Keratinocyte (primary cell): ENCODE data around the gene PGLYRP1. TPM values are rescaled to one million over a fixed set of nuclear protein-coding genes. Genes with fewer than 3 reads are reported as not detected.

Experiments
- DNase-seq: peaks from one replicate; pipeline ENCODE4 v3.0.0-alpha.2; 2011; ENCODE audit warnings: low read depth, missing footprints, low spot score
- FAIRE-seq: peaks from 2 replicates; lab custom pipeline; 2011; peaks lifted over from hg19 to GRCh38; lab: Jason Lieb, UNC
- H2AFZ ChIP-seq: 2 replicates; pipeline ENCODE4 v1.6.0; 2012; ENCODE audit warnings: low read length, control low read depth, inconsistent platforms; ENCODE audit not compliant: control insufficient read depth
- H3K27ac ChIP-seq: 2 replicates; pipeline ENCODE4 v1.5.1; 2011; ENCODE audit warnings: low read length; ENCODE audit not compliant: control insufficient read depth, insufficient read depth
- H3K27me3 ChIP-seq: 3 replicates; pipeline ENCODE4 v1.6.0; 2011; ENCODE audit warnings: low read length; ENCODE audit not compliant: control insufficient read depth, insufficient read depth; ENCODE audit errors: extremely low read depth
- H3K36me3 ChIP-seq, 2 experiments: 2 replicates in 1 of 2; 3 replicates in 1 of 2; pipeline ENCODE4 v1.5.1; 2011; ENCODE audit warnings: low read length in 2 of 2, mild to moderate bottlenecking in 1 of 2; ENCODE audit not compliant: control insufficient read depth in 2 of 2, insufficient read depth in 2 of 2; ENCODE audit errors: extremely low read depth in 1 of 2
- H3K4me1 ChIP-seq: 3 replicates; pipeline ENCODE4 v1.5.1; 2011; ENCODE audit warnings: low read length; ENCODE audit not compliant: control insufficient read depth, insufficient read depth; ENCODE audit errors: extremely low read depth
- H3K4me2 ChIP-seq: 3 replicates; pipeline ENCODE4 v1.6.0; 2011; ENCODE audit warnings: low read depth, low read length; ENCODE audit not compliant: control insufficient read depth, insufficient read depth; ENCODE audit errors: extremely low read depth
- H3K4me3 ChIP-seq, 3 experiments: fragments of 200-600 bp in 1 of 3; sonication (generic) in 1 of 3; 2 replicates in 2 of 3; 3 replicates in 1 of 3; pipeline ENCODE4 v1.5.1; 2011 to 2016; ENCODE audit warnings: low read length in 3 of 3, mild to moderate bottlenecking in 3 of 3, control low read depth in 2 of 3, inconsistent platforms in 1 of 3, low read depth in 1 of 3, mixed read lengths in 1 of 3, mixed run types in 1 of 3, moderate library complexity in 1 of 3; ENCODE audit not compliant: control insufficient read depth in 2 of 3, insufficient read depth in 2 of 3; ENCODE audit errors: extremely low read depth in 1 of 3
- H3K79me2 ChIP-seq: 2 replicates; pipeline ENCODE4 v1.6.0; 2012; ENCODE audit warnings: low read length; ENCODE audit not compliant: control insufficient read depth, insufficient read depth
- H3K9ac ChIP-seq: 3 replicates; pipeline ENCODE4 v1.6.0; 2011; ENCODE audit warnings: low read length; ENCODE audit not compliant: control insufficient read depth, insufficient read depth; ENCODE audit errors: extremely low read depth
- H3K9me1 ChIP-seq: 3 replicates; pipeline ENCODE4 v1.6.0; 2011; ENCODE audit warnings: low read length; ENCODE audit not compliant: control insufficient read depth, insufficient read depth; ENCODE audit errors: extremely low read depth
- H3K9me3 ChIP-seq: 2 replicates; pipeline ENCODE4 v1.5.1; 2012; ENCODE audit warnings: low read depth, low read length; ENCODE audit not compliant: control insufficient read depth
- H4K20me1 ChIP-seq: 3 replicates; pipeline ENCODE4 v1.6.0; 2011; ENCODE audit warnings: low read length; ENCODE audit not compliant: control insufficient read depth, insufficient read depth; ENCODE audit errors: extremely low read depth
- CTCF ChIP-seq, 3 experiments: IDR thresholded peaks in 1 of 3; conservative IDR thresholded peaks in 1 of 3; optimal IDR thresholded peaks in 1 of 3; 2 replicates in 2 of 3; 3 replicates in 1 of 3; pipeline versions ENCODE3 to v1.5.1; 2011; ENCODE audit warnings: low read length in 3 of 3, mild to moderate bottlenecking in 3 of 3, moderate library complexity in 2 of 3, control low read depth in 1 of 3, inconsistent platforms in 1 of 3; ENCODE audit not compliant: insufficient read depth in 2 of 3; ENCODE audit errors: extremely low read depth in 1 of 3
- EZH2 ChIP-seq: IDR thresholded peaks from one replicate; pipeline ENCODE4 v1.6.1; 2012; ENCODE audit warnings: inconsistent platforms, mild to moderate bottlenecking, low read length, moderate library complexity
- dilution Hi-C: fragments of 300-500 bp; cut with MboI; formaldehyde crosslinking; loops from one replicate; pipeline ENCODE4 v1.7.0; 2020; ENCODE audit warnings: low sequenced_read_pairs; ENCODE audit not compliant: extremely low pct_ligation_motif_present
- polyA plus RNA-seq, 5 experiments: library from polyadenylated mRNA; depleted of rRNA in 3 of 5; stranded (reverse) in 3 of 5; stranded (forward) in 1 of 5; unstranded in 1 of 5; fragments of >200 nt; gene quantifications; 1 replicate in 1 of 5; 2 replicates in 3 of 5; 3 replicates in 1 of 5; pipeline versions ENCODE4 v1.2.1 to v1.2.3, GENCODE V29; 2011 to 2012; ENCODE audit warnings: missing spikeins in 2 of 5, low read depth in 1 of 5, low replicate concordance in 1 of 5

Gene PGLYRP1
- polyA plus RNA-seq, 1 donor (not counting 4 experiments of a cell fraction or from before 2014, with no cell fraction given), result not detected

- H3K79me2 ChIP-seq, result no peaks in the 10 kb centered on the region
- FAIRE-seq (no peak), DNase-seq (no peak)
- H4K20me1 ChIP-seq, result no peaks in the 10 kb centered on the region
- peaks cover 14% of the 10 kb centered on the region for H3K4me1 ChIP-seq
- TF ChIP-seq CTCF (optimal IDR thresholded peaks at IDR 0.05 in 1 of 3, IDR thresholded peaks at IDR 0.05 in 1 of 3, conservative IDR thresholded peaks at IDR 0.05 in 1 of 3; ENCODE audit: extremely low read depth in 1 of 3, insufficient read depth in 2 of 3, low read length in 3 of 3) (no peak), EZH2 (no peak)
- H3K4me2 ChIP-seq, result no peak overlapping the region
- no peak overlapping the region for H2AFZ ChIP-seq
- peaks cover 5% of the 10 kb centered on the region for H3K9me1 ChIP-seq
- peaks cover 0 to 1% of the 10 kb centered on the region in 2 experiments for H3K36me3 ChIP-seq
- no peak overlapping the region for H3K27ac ChIP-seq
- H3K9me3 ChIP-seq, result peaks cover 3% of the 10 kb centered on the region
- no peak overlapping the region for H3K4me3 ChIP-seq
- dilution Hi-C loops, result no loop called here
- peaks cover 50% of the 10 kb centered on the region for H3K27me3 ChIP-seq
- no peak overlapping the region for H3K9ac ChIP-seq
Measured at GRCh38 chr19:46036744-46037128, 13.9 kb upstream of the PGLYRP1 start.

GRCh38 chr19:46035986-46036743 is 13.3 kb upstream of the PGLYRP1 start:
- Histone ChIP-seq H3K9ac (no peak overlapping the region), H3K4me1 (peaks cover 8% of the 10 kb centered on the region), H3K27ac (no peak overlapping the region), H4K20me1 (no peaks in the 10 kb centered on the region), H3K79me2 (no peaks in the 10 kb centered on the region), H3K27me3 (peaks cover 49% of the 10 kb centered on the region), H3K9me1 (peaks cover 5% of the 10 kb centered on the region), H2AFZ (no peak overlapping the region), H3K4me2 (no peak overlapping the region), H3K4me3 (no peak overlapping the region), H3K36me3 (peaks cover 0 to 1% of the 10 kb centered on the region in 2 experiments), H3K9me3 (peaks cover 3% of the 10 kb centered on the region)
- no peak for TF ChIP-seq EZH2
- TF ChIP-seq CTCF (optimal IDR thresholded peaks at IDR 0.05 in 1 of 3, IDR thresholded peaks at IDR 0.05 in 1 of 3, conservative IDR thresholded peaks at IDR 0.05 in 1 of 3; ENCODE audit: extremely low read depth in 1 of 3, insufficient read depth in 2 of 3, low read length in 3 of 3), result no peak
- DNase-seq (no peak), FAIRE-seq (no peak)
- dilution Hi-C loops, result no loop called here
